ENCODE measurements around the gene PPARG. TPM values are rescaled to one million over a fixed set of nuclear protein-coding genes. Genes with fewer than 3 reads are reported as not detected.
A peak's percentile ranks its signal among the peaks of the same experiment; 100 is the strongest.

PPARG gene
- total and polyA plus RNA-seq, 10 donors: 5.5 to 28.0 (median 19.4) TPM

DNA sequence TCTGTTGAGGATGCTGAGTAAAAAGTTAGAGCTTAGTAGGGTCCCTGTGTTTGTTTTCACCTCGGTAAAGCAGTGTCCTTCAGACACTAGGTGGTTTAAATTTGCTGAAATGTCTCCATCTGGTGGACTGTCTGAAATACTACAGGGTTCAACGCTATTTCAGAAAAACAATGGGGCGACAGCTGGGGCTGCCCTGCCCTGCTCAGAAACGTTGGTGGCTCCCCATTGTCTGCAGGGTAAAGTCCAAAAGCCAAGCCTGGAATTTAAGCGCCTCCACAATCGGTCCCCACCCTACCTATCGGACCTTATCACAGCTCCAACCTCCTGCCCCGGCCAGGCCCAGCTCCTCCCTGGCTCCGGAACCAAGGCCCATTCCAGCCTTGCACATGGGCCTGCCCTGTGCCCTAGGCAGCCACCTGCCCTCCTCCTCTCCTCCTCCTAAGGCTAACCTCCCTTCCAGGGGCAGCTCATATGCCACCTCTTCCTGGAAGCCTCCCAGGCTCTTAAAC, 191.1 kb downstream of the PPARG start:
- intact Hi-C loops (cut with DNase I; ENCODE audit: low total_unique reads): loop anchor here (5.0 to 10.0 kb wide), 3 partner anchors 75 to 343 kb away; partner anchors contain the start of genes MKRN2 and PPARG
- TF ChIP-seq, protein P1, sequence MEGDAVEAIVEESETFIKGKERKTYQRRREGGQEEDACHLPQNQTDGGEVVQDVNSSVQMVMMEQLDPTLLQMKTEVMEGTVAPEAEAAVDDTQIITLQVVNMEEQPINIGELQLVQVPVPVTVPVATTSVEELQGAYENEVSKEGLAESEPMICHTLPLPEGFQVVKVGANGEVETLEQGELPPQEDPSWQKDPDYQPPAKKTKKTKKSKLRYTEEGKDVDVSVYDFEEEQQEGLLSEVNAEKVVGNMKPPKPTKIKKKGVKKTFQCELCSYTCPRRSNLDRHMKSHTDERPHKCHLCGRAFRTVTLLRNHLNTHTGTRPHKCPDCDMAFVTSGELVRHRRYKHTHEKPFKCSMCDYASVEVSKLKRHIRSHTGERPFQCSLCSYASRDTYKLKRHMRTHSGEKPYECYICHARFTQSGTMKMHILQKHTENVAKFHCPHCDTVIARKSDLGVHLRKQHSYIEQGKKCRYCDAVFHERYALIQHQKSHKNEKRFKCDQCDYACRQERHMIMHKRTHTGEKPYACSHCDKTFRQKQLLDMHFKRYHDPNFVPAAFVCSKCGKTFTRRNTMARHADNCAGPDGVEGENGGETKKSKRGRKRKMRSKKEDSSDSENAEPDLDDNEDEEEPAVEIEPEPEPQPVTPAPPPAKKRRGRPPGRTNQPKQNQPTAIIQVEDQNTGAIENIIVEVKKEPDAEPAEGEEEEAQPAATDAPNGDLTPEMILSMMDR (IDR thresholded peaks at IDR 0.05 in 8 of 11, conservative IDR thresholded peaks at IDR 0.05 in 3 of 11): peak; percentile 49 to 85 (median 79)
- no peak for TF ChIP-seq POLR2A (IDR thresholded peaks at IDR 0.05)
- Histone ChIP-seq H3K27me3 (replicated peaks in 1 of 7) (no peaks in the 10 kb centered on the region), H3K4me3 (no peak overlapping the region), H3K36me3 (no peaks in the 10 kb centered on the region), H3K4me1 (peaks cover 12 to 46% (median 30%) of the 10 kb centered on the region in 6 donors), H3K9me3 (no peaks in the 10 kb centered on the region), H3K27ac (peak overlapping the region in 5 of 8 donors; percentile 8 to 59 (median 46))
- 23 to 29% (median 27%) methylated on average over 9 of the region's 9 CpGs for whole genome bisulfite sequencing, 5 donors
- DNase-seq: no peak

DNA sequence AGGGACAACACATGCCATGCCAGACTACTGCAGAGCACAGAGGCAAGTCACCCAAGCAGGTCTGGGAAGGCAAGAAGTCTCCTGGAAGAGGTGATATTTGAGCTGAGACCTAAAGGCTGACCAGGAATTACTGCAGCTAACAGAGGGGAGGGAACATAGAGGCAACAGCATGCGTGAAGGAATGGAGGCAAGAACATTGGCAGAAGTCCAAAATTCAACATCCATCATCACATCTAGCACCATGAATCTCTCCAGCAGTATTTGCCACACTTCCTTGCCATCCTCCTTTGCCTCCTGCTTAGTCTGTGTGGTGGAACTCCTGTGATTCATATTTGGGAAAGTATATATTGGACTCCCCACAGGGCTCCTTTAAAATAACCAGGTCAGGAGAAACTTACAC, 194.5 kb downstream of the PPARG start:
- no peak for DNase-seq
- Histone ChIP-seq H3K9me3 (no peaks in the 10 kb centered on the region), H3K27ac (peak overlapping the region; percentile 48 to 89 (median 82)), H3K4me1 (peaks cover 16 to 59% (median 40%) of the 10 kb centered on the region in 6 donors), H3K4me3 (peak overlapping the region in 6 of 8 donors; percentile 90 to 96 (median 94)), H3K36me3 (no peaks in the 10 kb centered on the region), H3K27me3 (replicated peaks in 1 of 7) (no peaks in the 10 kb centered on the region)
- WGBS, 5 donors: 38 to 56% (median 43%) methylated on average over 1 of the region's 1 CpG
- intact Hi-C loops (cut with DNase I; ENCODE audit: low total_unique reads): loop anchor here (10.0 kb wide), 1 partner anchor 71 kb away; the partner anchor contains the start of gene MKRN2
- TF ChIP-seq POLR2A (IDR thresholded peaks at IDR 0.05) (no peak), POLR2AphosphoS5 (IDR thresholded peaks at IDR 0.05) (no peak)
- TF ChIP-seq, protein P1 (IDR thresholded peaks at IDR 0.05 in 8 of 11, conservative IDR thresholded peaks at IDR 0.05 in 3 of 11): no peak

DNA sequence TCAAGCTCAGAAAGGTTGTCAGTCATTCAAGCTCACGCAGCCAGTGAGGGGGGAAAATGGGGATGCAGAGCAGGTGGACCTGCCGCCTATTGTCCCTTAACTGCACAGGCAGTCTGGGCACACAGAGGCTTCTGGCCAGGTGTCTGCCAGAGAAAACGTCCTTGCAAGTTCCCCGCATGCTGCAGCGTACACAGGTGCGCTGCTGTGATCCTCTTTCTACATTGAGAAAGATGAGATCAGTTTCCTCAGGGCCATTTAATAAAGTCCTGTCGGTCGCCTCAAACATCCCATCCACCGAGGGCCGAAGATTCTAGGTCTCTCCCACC, 195.0 kb downstream of the PPARG start:
- WGBS, 5 donors: 6 to 7% (median 6%) methylated on average over 10 of the region's 10 CpGs
- intact Hi-C loops (cut with DNase I; ENCODE audit: low total_unique reads): loop anchor here (10.0 kb wide), 1 partner anchor 71 kb away; the partner anchor contains the start of gene MKRN2
- peak; percentile 81 for DNase-seq

More for the DNA sequence above, 195.0 kb downstream of the PPARG start:
- TF ChIP-seq, protein P1 (IDR thresholded peaks at IDR 0.05 in 8 of 11, conservative IDR thresholded peaks at IDR 0.05 in 3 of 11): no peak
- TF ChIP-seq POLR2AphosphoS5 (IDR thresholded peaks at IDR 0.05) (no peak), POLR2A (IDR thresholded peaks at IDR 0.05) (no peak)
- peaks cover 16 to 59% (median 40%) of the 10 kb centered on the region in 6 donors for H3K4me1 ChIP-seq
- H3K4me3 ChIP-seq: peak overlapping the region; percentile 68 to 96 (median 92)
- no peaks in the 10 kb centered on the region for H3K9me3 ChIP-seq
- H3K27me3 ChIP-seq (replicated peaks in 1 of 7): no peaks in the 10 kb centered on the region
- H3K27ac ChIP-seq: peak overlapping the region; percentile 48 to 89 (median 82)
- H3K36me3 ChIP-seq: no peaks in the 10 kb centered on the region

Small RNA genes lying within 50 kb of the gene (small RNA-seq; reads per million reads assigned to genes)
- gene AC091492.1: 0 reads per million in 4 donors

Other genes starting within 250 kb of the PPARG start
- 10 to 100 TPM in 1 of 7 donors, 1 to 10 TPM in 4, under 1 TPM in 2; 0.37 to 10.8 (median 2.5) TPM for gene TIMP4, start 130.2 kb upstream of the PPARG start, total RNA-seq
- 1 to 10 TPM in 2 of 3 donors, under 1 TPM in 1; 0.43 to 2.4 (median 1.9) TPM for gene TIMP4, start 130.2 kb upstream of the PPARG start, polyA plus RNA-seq
- 10 to 100 TPM; 10.6 to 21.5 (median 17.8) TPM for gene TSEN2, start 195.4 kb downstream of the PPARG start, total RNA-seq
- 10 to 100 TPM; 12.6 to 14.3 (median 13.2) TPM for gene TSEN2, start 195.4 kb downstream of the PPARG start, polyA plus RNA-seq

All from spleen (tissue), 11 donors.